Endodermal cell (in vitro differentiated cells): ENCODE measurements around the gene SLK. TPM values are rescaled to one million over a fixed set of nuclear protein-coding genes. Genes with fewer than 3 reads are reported as not detected.

Source experiments
- DNase-seq: peaks from one replicate; pipeline ENCODE4 v3.0.0-alpha.2; 2017
- H3K27ac ChIP-seq: 2 replicates; pipeline ENCODE4 v1.5.1; 2013; ENCODE audit warnings: mild to moderate bottlenecking, low read depth, low read length, moderate library complexity
- H3K27me3 ChIP-seq: 2 replicates; pipeline ENCODE4 v1.6.1; 2013; ENCODE audit warnings: mild to moderate bottlenecking, low read length, moderate library complexity; ENCODE audit not compliant: insufficient read depth, control insufficient read depth, poor library complexity, severe bottlenecking
- H3K36me3 ChIP-seq: 2 replicates; pipeline ENCODE4 v1.7.0; 2013; ENCODE audit warnings: mild to moderate bottlenecking, low read length, moderate library complexity; ENCODE audit not compliant: control insufficient read depth, insufficient read depth
- H3K4me1 ChIP-seq: one replicate; pipeline ENCODE4 v1.7.0; 2013; ENCODE audit warnings: low read length; ENCODE audit not compliant: control insufficient read depth, insufficient read depth
- H3K4me3 ChIP-seq: 2 replicates; pipeline ENCODE4 v1.5.1; 2013; ENCODE audit warnings: mild to moderate bottlenecking, low read length, moderate library complexity
- H3K9ac ChIP-seq: 2 replicates; pipeline ENCODE4 v1.6.1; 2013; ENCODE audit warnings: mild to moderate bottlenecking, low read length, moderate library complexity; ENCODE audit not compliant: poor library complexity, severe bottlenecking; ENCODE audit errors: extremely low read depth
- H3K9me3 ChIP-seq: 2 replicates; pipeline ENCODE4 v1.6.1; 2013; ENCODE audit warnings: mild to moderate bottlenecking, low read length, moderate library complexity; ENCODE audit not compliant: control insufficient read depth
- H3K27ac Mint-ChIP-seq: 2 replicates; pipeline ENCODE4 v1.8.0; 2020; ENCODE audit warnings: mixed read lengths
- H3K27me3 Mint-ChIP-seq: 2 replicates; pipeline ENCODE4 v1.8.0; 2021; ENCODE audit warnings: mild to moderate bottlenecking, mixed read lengths; ENCODE audit not compliant: insufficient read depth
- H3K36me3 Mint-ChIP-seq: 2 replicates; pipeline ENCODE4 v1.8.0; 2020; ENCODE audit warnings: low read depth, mixed read lengths
- H3K4me1 Mint-ChIP-seq: 2 replicates; pipeline ENCODE4 v1.8.0; 2020; ENCODE audit warnings: mixed read lengths
- H3K4me3 Mint-ChIP-seq: 2 replicates; pipeline ENCODE4 v1.8.0; 2020; ENCODE audit warnings: mild to moderate bottlenecking, moderate library complexity, mixed read lengths
- H3K9me3 Mint-ChIP-seq: 2 replicates; pipeline ENCODE4 v1.8.0; 2020; ENCODE audit warnings: mild to moderate bottlenecking, mixed read lengths
- CTCF ChIP-seq: fragments of 200-600 bp; sonication (generic); conservative IDR thresholded peaks from 2 replicates; pipeline ENCODE4 v1.5.0; 2021; ENCODE audit warnings: antibody characterized with exemption, mild to moderate bottlenecking
- WGBS, 2 experiments: methylation state at CpG; one replicate each; pipeline versions ENCODE4 v1.1.5 to v1.1.7; 2013; ENCODE audit warnings: missing lambda C conversion rate in 2 of 2, mixed read lengths in 1 of 2; ENCODE audit not compliant: insufficient coverage in 1 of 2, insufficient read length in 1 of 2; 5-methylcytosine and 5-hydroxymethylcytosine counted together
- total RNA-seq, 2 donors: library from RNA; stranded (reverse); fragmentation: NEBNext Ultra II Directional in 1 of 2; extraction: Animal tissue kit (Norgen Biotek cat#: 25700) in 1 of 2; gene quantifications; 2 replicates in 1 of 2; 3 replicates in 1 of 2; pipeline ENCODE4 v1.2.1, GENCODE V29; 2021

SLK gene
- total RNA-seq, 2 donors from 2014 or later = 23.4 to 32.9 TPM

GRCh38 chr10:104013489-104013888, 46.5 kb downstream of the SLK start:
- no peak overlapping the region for H3K27ac ChIP-seq
- Mint-ChIP-seq H3K36me3 (peaks cover 10% of the 10 kb centered on the region), H3K9me3 (no peaks in the 10 kb centered on the region), H3K4me3 (no peak overlapping the region), H3K27me3 (no peaks in the 10 kb centered on the region), H3K27ac (no peak overlapping the region), H3K4me1 (no peaks in the 10 kb centered on the region)
- 96 to 100% methylated on average over 4 of the region's 4 CpGs for WGBS, 2 experiments
- H3K36me3 ChIP-seq = peaks cover 40% of the 10 kb centered on the region
- no peaks in the 10 kb centered on the region for H3K27me3 ChIP-seq
- no peak overlapping the region for H3K9ac ChIP-seq
- no peaks in the 10 kb centered on the region for H3K9me3 ChIP-seq
- no peaks in the 10 kb centered on the region for H3K4me1 ChIP-seq
- no peak overlapping the region for H3K4me3 ChIP-seq
- no peak for DNase-seq
- no peak for TF ChIP-seq CTCF

DNA sequence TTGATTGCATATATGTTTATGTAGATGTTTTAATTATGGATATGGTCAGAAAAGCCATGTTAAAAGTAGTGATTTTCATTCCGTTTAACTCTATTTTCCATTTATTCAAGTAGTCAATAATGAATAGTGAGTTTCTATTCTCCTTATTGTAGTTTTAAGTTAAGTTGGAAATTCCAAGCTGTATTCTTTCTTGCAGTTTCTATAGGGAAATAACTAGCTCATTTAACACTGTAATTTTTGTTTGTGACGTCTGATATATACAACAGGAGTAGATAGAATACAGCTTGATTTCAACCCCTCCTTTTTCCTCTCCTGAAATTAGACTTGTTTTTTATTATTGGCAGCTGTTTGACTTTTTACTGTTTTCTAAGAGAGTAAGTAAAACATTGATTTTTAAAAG, 47.2 kb downstream of the SLK start:
- no peaks in the 10 kb centered on the region for H3K9me3 ChIP-seq
- no peaks in the 10 kb centered on the region for H3K27me3 ChIP-seq
- Mint-ChIP-seq H3K4me3 (no peak overlapping the region), H3K36me3 (peaks cover 11% of the 10 kb centered on the region), H3K27me3 (no peaks in the 10 kb centered on the region), H3K4me1 (no peaks in the 10 kb centered on the region), H3K27ac (no peak overlapping the region), H3K9me3 (no peaks in the 10 kb centered on the region)
- no peak overlapping the region for H3K4me3 ChIP-seq
- WGBS, 2 experiments = 100% methylated on average over 2 of the region's 2 CpGs; no CpG with 5 or more reads in 1 of the 2 experiments
- no peak overlapping the region for H3K27ac ChIP-seq
- no peak overlapping the region for H3K9ac ChIP-seq
- DNase-seq = no peak
- peaks cover 43% of the 10 kb centered on the region for H3K36me3 ChIP-seq
- no peak for TF ChIP-seq CTCF
- no peaks in the 10 kb centered on the region for H3K4me1 ChIP-seq

DNA sequence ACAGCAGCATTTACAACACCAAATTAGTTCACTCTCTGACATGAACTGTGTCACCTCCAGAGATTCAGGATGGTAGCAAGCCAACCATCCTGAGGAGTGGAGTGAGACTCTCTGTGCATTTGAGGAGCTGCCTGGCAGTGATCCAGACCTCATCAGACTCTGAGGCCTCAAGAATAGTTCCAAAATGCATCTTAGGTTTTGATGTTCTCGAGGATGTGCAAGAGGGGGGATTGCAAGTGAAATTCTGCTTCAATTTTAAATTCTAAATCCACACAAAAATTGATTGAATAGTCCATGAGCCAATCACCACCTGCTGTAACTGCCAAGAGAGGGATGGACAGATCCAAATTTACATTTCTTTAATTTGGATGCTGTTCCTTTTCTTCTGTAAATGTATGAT, 49.7 kb downstream of the SLK start:
- Mint-ChIP-seq H3K27ac (no peak overlapping the region), H3K4me3 (no peak overlapping the region), H3K9me3 (no peaks in the 10 kb centered on the region), H3K27me3 (no peaks in the 10 kb centered on the region), H3K4me1 (no peaks in the 10 kb centered on the region), H3K36me3 (peaks cover 18% of the 10 kb centered on the region)
- H3K4me3 ChIP-seq = no peak overlapping the region
- TF ChIP-seq CTCF = no peak
- no peak overlapping the region for H3K27ac ChIP-seq
- 100% methylated on average over 1 of the region's 1 CpG for WGBS, 2 experiments
- no peaks in the 10 kb centered on the region for H3K27me3 ChIP-seq
- peaks cover 53% of the 10 kb centered on the region for H3K36me3 ChIP-seq
- no peaks in the 10 kb centered on the region for H3K4me1 ChIP-seq
- no peak overlapping the region for H3K9ac ChIP-seq
- no peaks in the 10 kb centered on the region for H3K9me3 ChIP-seq
- no peak for DNase-seq
